ENCODE data around the gene ATAD3C. TPM values are rescaled to one million over a fixed set of nuclear protein-coding genes. Genes with fewer than 3 reads are reported as not detected.
A peak's percentile ranks its signal among the peaks of the same experiment; 100 is the strongest.

ATAD3C gene
- total and polyA plus RNA-seq, 2 of the 4 experiments (the other 2 are of a cell fraction), result not detected

GRCh38 chr1:1424707-1425106, 24.8 kb upstream of the ATAD3C start:
- Histone ChIP-seq H3K9ac (ENCODE audit: low read depth, low read length) (no peak overlapping the region), H3K27me3 (ENCODE audit: control insufficient read depth, insufficient read depth, low read length) (no peaks in the 10 kb centered on the region), H3K27ac (ENCODE audit: insufficient read depth, low read length) (no peak overlapping the region), H2AK9ac (replicated peaks; ENCODE audit: low read depth, low read length, poor library complexity) (peak overlapping the region; percentile 72), H3K4me1 (ENCODE audit: control insufficient read depth, insufficient read depth, low read length) (peaks cover 5% of the 10 kb centered on the region; the same call in 1 of the 2 replicates), H3K9me1 (ENCODE audit: insufficient read depth, low read length) (no peaks in the 10 kb centered on the region), H3K4me2 (ENCODE audit: low read depth, low read length) (no peak overlapping the region), H3K4me3 (ENCODE audit: insufficient read depth, low read depth, low read length) (no peak overlapping the region), H4K5ac (ENCODE audit: low read depth, low read length) (no peak overlapping the region), H3K18ac (ENCODE audit: low read depth, low read length) (no peak overlapping the region), H3K36me3 (ENCODE audit: control insufficient read depth, insufficient read depth, low read length) (no peaks in the 10 kb centered on the region), H2BK15ac (ENCODE audit: low read depth, low read length) (no peak overlapping the region), H2AK5ac (ENCODE audit: low read depth, low read length) (no peak overlapping the region), H3K14ac (replicated peaks; ENCODE audit: low read depth, low read length) (no peak overlapping the region), H4K8ac (ENCODE audit: low read depth in 2 of 2, low read length in 2 of 2) (no peak overlapping the region), H3K9me3 (ENCODE audit: control insufficient read depth, insufficient read depth, low read length) (no peaks in the 10 kb centered on the region), H2BK20ac (ENCODE audit: low read depth, low read length) (no peak overlapping the region), H3K79me1 (ENCODE audit: low read depth in 1 of 2, low read length in 2 of 2) (no peaks in the 10 kb centered on the region), H2BK5ac (ENCODE audit: low read depth, low read length, poor library complexity, severe bottlenecking) (no peak overlapping the region), H2BK120ac (ENCODE audit: low read depth, low read length) (no peak overlapping the region), H3K23ac (ENCODE audit: low read depth, low read length) (no peak overlapping the region), H3K56ac (ENCODE audit: extremely low read depth, insufficient read depth, low read length) (no peak overlapping the region), H4K20me1 (ENCODE audit: insufficient read depth, low read length) (no peaks in the 10 kb centered on the region), H3K4ac (ENCODE audit: low read depth, low read length) (no peak overlapping the region), H4K91ac (ENCODE audit: insufficient read depth, low read depth, low read length) (no peak overlapping the region), H2AFZ (replicated peaks; ENCODE audit: low read length, poor library complexity) (no peak overlapping the region)
- dilution Hi-C loops (cut with HindIII; ENCODE audit: low sequenced_read_pairs, unreplicated experiment), result no loop called here
- TF ChIP-seq CHD1 (IDR thresholded peaks at IDR 0.05; ENCODE audit: low read depth, low read length), result no peak
- TF ChIP-seq RAD21 (IDR thresholded peaks at IDR 0.05; ENCODE audit: low read length), result no peak
- TF ChIP-seq ELK1 (IDR thresholded peaks at IDR 0.05; ENCODE audit: borderline replicate concordance, low read depth, low read length), result no peak
- BruUV-seq (replicated peaks), result no TSS peak
- intact Hi-C loops (cut with micrococcal nuclease), result no loop called here
- DNase-seq (no peak), ATAC-seq (ENCODE audit: low read depth) (no peak)
- in situ Hi-C loops (cut with MboI; ENCODE audit: low sequenced_read_pairs), result no loop called here
- POLR2A ChIA-PET (ENCODE audit: unreplicated experiment), result interaction anchor here (0.5 kb wide), 1 partner anchor 33 kb away, joined by 3 read pairs; no protein-coding TSS in a partner anchor
- CTCF ChIA-PET, result no interaction called here
- 77% methylated on average over 4 of the region's 15 CpGs; no CpG with 5 or more reads in 1 of the 2 experiments for WGBS, 2 experiments (ENCODE audit: extremely low coverage in 2 of 2, insufficient read length in 1 of 2)
